IMR-90 (cell line): ENCODE measurements around the gene MAP3K19. TPM values are rescaled to one million over a fixed set of nuclear protein-coding genes. Genes with fewer than 3 reads are reported as not detected.

Experiments used
- ATAC-seq: fragments of 200-7000 bp; cut with Tn5 transposase; 2 replicates; pipeline ENCODE4 v1.9.1; 2020; ENCODE audit warnings: low read depth, mild to moderate bottlenecking, moderate library complexity
- BruUV-seq: library from RNA; stranded (reverse); fragments of 400-500 nt; replicated peaks from 2 replicates; lab custom pipeline; 2021; lab: Mats Ljungman, UMichigan
- CTCF ChIA-PET: fragments of 300-600 bp; formaldehyde crosslinking; extraction: SDS; loops from one replicate; lab custom pipeline; 2021; ENCODE audit warnings: antibody characterized with exemption; lab: Yijun Ruan, JAX
- POLR2A ChIA-PET: fragments of 300-600 bp; sonication (Branson Sonifier 250); formaldehyde crosslinking; loops from one replicate; lab custom pipeline; 2022; ENCODE audit warnings: antibody characterized with exemption; ENCODE audit not compliant: unreplicated experiment; lab: Charles Lee
- DNase-seq: peaks from one replicate; pipeline ENCODE4 v3.0.0; 2013
- H2AFZ ChIP-seq: replicated peaks from 2 replicates; pipeline ENCODE3; 2013; ENCODE audit warnings: low read length, mild to moderate bottlenecking; ENCODE audit not compliant: poor library complexity
- H2AK5ac ChIP-seq: 2 replicates; pipeline ENCODE4 v1.6.1; 2013; ENCODE audit warnings: low read depth, low read length, inconsistent platforms
- H2AK9ac ChIP-seq: replicated peaks from 2 replicates; pipeline ENCODE3; 2013; ENCODE audit warnings: mild to moderate bottlenecking, low read depth, low read length, moderate library complexity; ENCODE audit not compliant: poor library complexity
- H2BK120ac ChIP-seq: 2 replicates; pipeline ENCODE4 v1.6.1; 2013; ENCODE audit warnings: low read depth, low read length, inconsistent platforms
- H2BK15ac ChIP-seq: 3 replicates; pipeline ENCODE4 v1.6.1; 2013; ENCODE audit warnings: low read depth, low read length, inconsistent platforms
- H2BK20ac ChIP-seq: 2 replicates; pipeline ENCODE4 v1.6.1; 2013; ENCODE audit warnings: low read depth, mild to moderate bottlenecking, inconsistent platforms, low read length, moderate library complexity
- H2BK5ac ChIP-seq: 2 replicates; pipeline ENCODE4 v1.6.1; 2013; ENCODE audit warnings: mild to moderate bottlenecking, low read depth, low read length, inconsistent platforms; ENCODE audit not compliant: poor library complexity, severe bottlenecking
- H3K14ac ChIP-seq: replicated peaks from 2 replicates; pipeline ENCODE4 v1.6.1; 2013; ENCODE audit warnings: low read depth, low read length, inconsistent platforms
- H3K18ac ChIP-seq: 2 replicates; pipeline ENCODE4 v1.6.1; 2013; ENCODE audit warnings: low read depth, low read length, control low read depth
- H3K23ac ChIP-seq: 2 replicates; pipeline ENCODE4 v1.6.1; 2013; ENCODE audit warnings: low read depth, low read length, inconsistent platforms
- H3K27ac ChIP-seq: 2 replicates; pipeline ENCODE4 v1.5.1; 2013; ENCODE audit warnings: mild to moderate bottlenecking, control low read depth, low read length; ENCODE audit not compliant: insufficient read depth
- H3K27me3 ChIP-seq: 2 replicates; pipeline ENCODE4 v1.6.1; 2013; ENCODE audit warnings: low read length; ENCODE audit not compliant: control insufficient read depth, insufficient read depth
- H3K36me3 ChIP-seq: 2 replicates; pipeline ENCODE4 v1.6.1; 2013; ENCODE audit warnings: low read length, mixed read lengths; ENCODE audit not compliant: control insufficient read depth, insufficient read depth
- H3K4ac ChIP-seq: 2 replicates; pipeline ENCODE4 v1.6.1; 2013; ENCODE audit warnings: low read depth, low read length, inconsistent platforms
- H3K4me1 ChIP-seq: 2 replicates; pipeline ENCODE4 v1.6.1; 2013; ENCODE audit warnings: low read length, mixed read lengths; ENCODE audit not compliant: control insufficient read depth, insufficient read depth
- H3K4me2 ChIP-seq: 2 replicates; pipeline ENCODE4 v1.6.1; 2013; ENCODE audit warnings: low read depth, mild to moderate bottlenecking, control low read depth, low read length, moderate library complexity
- H3K4me3 ChIP-seq: 2 replicates; pipeline ENCODE4 v1.5.1; 2013; ENCODE audit warnings: low read depth, mild to moderate bottlenecking, control low read depth, low read length, moderate library complexity; ENCODE audit not compliant: insufficient read depth
- H3K56ac ChIP-seq: 2 replicates; pipeline ENCODE4 v1.6.1; 2013; ENCODE audit warnings: low read length, inconsistent platforms; ENCODE audit not compliant: insufficient read depth; ENCODE audit errors: extremely low read depth
- H3K79me1 ChIP-seq, 2 experiments: 2 replicates each; pipeline ENCODE4 v1.6.1; 2013; ENCODE audit warnings: low read length in 2 of 2, inconsistent platforms in 1 of 2, low read depth in 1 of 2
- H3K9ac ChIP-seq: 2 replicates; pipeline ENCODE4 v1.6.1; 2013; ENCODE audit warnings: low read depth, low read length, control low read depth
- H3K9me1 ChIP-seq: 2 replicates; pipeline ENCODE4 v1.6.1; 2013; ENCODE audit warnings: low read length, inconsistent platforms; ENCODE audit not compliant: insufficient read depth
- H3K9me3 ChIP-seq: 2 replicates; pipeline ENCODE4 v1.6.1; 2013; ENCODE audit warnings: low read length; ENCODE audit not compliant: control insufficient read depth, insufficient read depth
- H4K20me1 ChIP-seq: 2 replicates; pipeline ENCODE4 v1.6.1; 2013; ENCODE audit warnings: low read length, inconsistent platforms; ENCODE audit not compliant: insufficient read depth
- H4K5ac ChIP-seq: 2 replicates; pipeline ENCODE4 v1.6.1; 2013; ENCODE audit warnings: mild to moderate bottlenecking, low read depth, low read length, control low read depth
- H4K8ac ChIP-seq, 2 experiments: 2 replicates each; pipeline ENCODE4 v1.6.1; 2013; ENCODE audit warnings: low read depth in 2 of 2, low read length in 2 of 2, control low read depth in 1 of 2, inconsistent platforms in 1 of 2
- H4K91ac ChIP-seq: 2 replicates; pipeline ENCODE4 v1.6.1; 2013; ENCODE audit warnings: low read depth, low read length, inconsistent platforms; ENCODE audit not compliant: insufficient read depth
- BHLHE40 ChIP-seq: fragments of 150-350 bp; IDR thresholded peaks from 2 replicates; pipeline ENCODE4 v1.6.1; 2016; ENCODE audit warnings: mild to moderate bottlenecking, low read depth, low read length
- CEBPB ChIP-seq: IDR thresholded peaks from 2 replicates; pipeline ENCODE4 v1.6.1; 2012; ENCODE audit warnings: low read depth, low read length, improper control_type of control experiment
- CHD1 ChIP-seq: IDR thresholded peaks from 2 replicates; pipeline ENCODE4 v1.6.1; 2012; ENCODE audit warnings: low read depth, low read length, improper control_type of control experiment
- CTCF ChIP-seq: conservative IDR thresholded peaks from 2 replicates; pipeline ENCODE4 v1.5.1; 2012; ENCODE audit warnings: mild to moderate bottlenecking, low read depth, low read length, improper control_type of control experiment
- ELK1 ChIP-seq: fragments of 150-350 bp; IDR thresholded peaks from 2 replicates; pipeline ENCODE4 v1.6.1; 2016; ENCODE audit warnings: low read depth, mild to moderate bottlenecking, low read length, moderate library complexity, borderline replicate concordance
- FOS ChIP-seq: fragments of 150-350 bp; IDR thresholded peaks from 2 replicates; pipeline ENCODE4 v1.6.1; 2016; ENCODE audit warnings: low read depth, low read length
- MAFK ChIP-seq: IDR thresholded peaks from 2 replicates; pipeline ENCODE4 v1.6.1; 2012; ENCODE audit warnings: low read depth, low read length, improper control_type of control experiment
- MAZ ChIP-seq: IDR thresholded peaks from 2 replicates; pipeline ENCODE4 v1.6.1; 2012; ENCODE audit warnings: low read depth, mild to moderate bottlenecking, low read length, improper control_type of control experiment, moderate library complexity, borderline replicate concordance
- MXI1 ChIP-seq: IDR thresholded peaks from 2 replicates; pipeline ENCODE4 v1.6.1; 2012; ENCODE audit warnings: low read depth, mild to moderate bottlenecking, low read length, moderate library complexity, borderline replicate concordance
- NFE2L2 ChIP-seq: fragments of 150-350 bp; IDR thresholded peaks from 2 replicates; pipeline ENCODE4 v1.6.1; 2016; ENCODE audit warnings: low read depth, mild to moderate bottlenecking, low read length
- POLR2A ChIP-seq: IDR thresholded peaks from 2 replicates; pipeline ENCODE4 v1.6.1; 2012; ENCODE audit warnings: mild to moderate bottlenecking, low read depth, low read length
- RAD21 ChIP-seq: IDR thresholded peaks from 2 replicates; pipeline ENCODE4 v1.6.1; 2012; ENCODE audit warnings: low read length, improper control_type of control experiment
- RCOR1 ChIP-seq: IDR thresholded peaks from 2 replicates; pipeline ENCODE4 v1.6.1; 2012; ENCODE audit warnings: mild to moderate bottlenecking, low read length, improper control_type of control experiment; ENCODE audit not compliant: insufficient replicate concordance
- RFX5 ChIP-seq: IDR thresholded peaks from 2 replicates; pipeline ENCODE4 v1.8.0; 2012; ENCODE audit warnings: low read depth, mild to moderate bottlenecking, low read length, moderate library complexity
- SMC3 ChIP-seq: fragments of 150-350 bp; IDR thresholded peaks from 2 replicates; pipeline ENCODE4 v1.6.1; 2016; ENCODE audit warnings: low read depth, mild to moderate bottlenecking, antibody characterized with exemption, low read length, moderate library complexity
- USF2 ChIP-seq: fragments of 150-350 bp; IDR thresholded peaks from 2 replicates; pipeline ENCODE4 v1.6.1; 2017; ENCODE audit warnings: mild to moderate bottlenecking, antibody characterized with exemption, low read length, low read depth
- WGBS, 2 experiments: methylation state at CpG; one replicate each; pipeline versions ENCODE4 v1.1.5 to v1.1.7; 2013; ENCODE audit warnings: missing lambda C conversion rate in 2 of 2; ENCODE audit not compliant: insufficient read length in 1 of 2; ENCODE audit errors: extremely low coverage in 2 of 2; 5-methylcytosine and 5-hydroxymethylcytosine counted together
- dilution Hi-C: fragments of 300-500 bp; cut with HindIII; formaldehyde crosslinking; loops from one replicate; pipeline ENCODE4 v1.14.3; 2018; ENCODE audit warnings: low sequenced_read_pairs; ENCODE audit not compliant: unreplicated experiment
- in situ Hi-C: fragments of 300-500 bp; cut with MboI; formaldehyde crosslinking; loops from 3 replicates; pipeline ENCODE4 v1.14.3; 2019; ENCODE audit warnings: low sequenced_read_pairs, inconsistent platforms, mixed read lengths
- intact Hi-C: fragments of 100-400 bp; cut with micrococcal nuclease; formaldehyde crosslinking; loops from 2 replicates; pipeline ENCODE4 v1.10.0; 2022
- polyA plus RNA-seq, 3 experiments: library from polyadenylated mRNA; depleted of rRNA; stranded (reverse); fragments of >200 nt; gene quantifications; 2 replicates each; pipeline ENCODE4 v1.2.3, GENCODE V29; 2012; ENCODE audit warnings: low replicate concordance in 1 of 3
- total RNA-seq: library from RNA; depleted of rRNA; stranded (reverse); fragments of >200 nt; gene quantifications from 2 replicates; pipeline ENCODE4 v1.2.3, GENCODE V29; 2012

Gene MAP3K19
- total and polyA plus RNA-seq, 2 of the 4 experiments (the other 2 are of a cell fraction): not detected

- Histone ChIP-seq H3K36me3 (peaks cover 34% of the 10 kb centered on the region), H4K20me1 (0 out of 2 replicates have a peak, but pooled peaks cover under 1% of the 10 kb centered on the region), H2AK5ac (no peak overlapping the region), H4K8ac (no peak overlapping the region), H3K14ac (no peak overlapping the region), H3K56ac (no peak overlapping the region), H3K23ac (no peak overlapping the region; the same call in 1 of the 2 replicates), H3K4me1 (no peaks in the 10 kb centered on the region), H3K4ac (no peak overlapping the region), H2BK120ac (no peak overlapping the region), H3K27ac (no peak overlapping the region), H2BK5ac (no peak overlapping the region), H3K9me1 (no peaks in the 10 kb centered on the region), H3K18ac (no peak overlapping the region), H4K91ac (no peak overlapping the region), H3K4me2 (no peak overlapping the region), H3K4me3 (no peak overlapping the region), H3K27me3 (no peaks in the 10 kb centered on the region), H2BK15ac (no peak overlapping the region), H3K9me3 (no peaks in the 10 kb centered on the region), H2AK9ac (no peak overlapping the region), H2BK20ac (no peak overlapping the region), H3K9ac (no peak overlapping the region), H2AFZ (no peak overlapping the region), H4K5ac (no peak overlapping the region), H3K79me1 (peaks cover 19 to 33% of the 10 kb centered on the region in 2 experiments)
- ChIA-PET POLR2A (no interaction called here), CTCF (no interaction called here)
- 100% methylated on average over 1 of the region's 1 CpG; no CpG with 5 or more reads in 1 of the 2 experiments for WGBS, 2 experiments
- dilution Hi-C loops (no loop called here), intact Hi-C loops (no loop called here), in situ Hi-C loops (no loop called here)
- no peak for DNase-seq
- no peak for ATAC-seq
- no TSS peak for BruUV-seq
- TF ChIP-seq NFE2L2 (no peak), USF2 (no peak), SMC3 (no peak), FOS (no peak), CEBPB (no peak), ELK1 (no peak), CTCF (no peak), MAZ (no peak), RAD21 (no peak), BHLHE40 (no peak), POLR2A (no peak), MXI1 (no peak), MAFK (no peak), RFX5 (no peak), CHD1 (no peak), RCOR1 (no peak)
Observed at GRCh38 chr2:134944975-134945374, 102.3 kb downstream of the MAP3K19 start.
